ENCODE data around the gene RFFL. TPM values are rescaled to one million over a fixed set of nuclear protein-coding genes. Genes with fewer than 3 reads are reported as not detected.

Gene RFFL
- total RNA-seq, 1 experiment from 2014 or later, result 40.3 TPM

DNA sequence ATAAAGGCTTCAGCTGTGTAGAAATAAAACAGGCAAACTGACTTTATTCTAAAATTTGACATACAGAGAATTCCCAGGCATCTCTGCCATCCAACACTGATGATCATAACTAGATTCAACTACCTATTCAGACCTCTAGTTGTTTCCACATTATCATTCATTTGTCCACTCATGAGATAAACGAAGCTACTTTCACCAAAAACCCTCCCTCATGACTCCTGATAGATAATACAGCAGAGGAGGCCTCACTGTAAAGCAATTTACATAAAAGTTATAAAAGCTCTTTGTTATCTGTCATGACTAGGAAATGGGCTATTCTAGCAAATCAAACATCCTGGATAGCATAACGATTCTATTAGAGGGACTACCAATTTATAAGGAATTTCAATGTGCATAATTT lies 19.6 kb upstream of the RFFL start:
- DNase-seq (ENCODE audit: low read depth, low spot score), result no peak
- H3K9me3 ChIP-seq (ENCODE audit: control insufficient read depth in 1 of 2, insufficient read depth in 1 of 2, low read depth in 1 of 2, low read length in 2 of 2), result no peaks in the 10 kb centered on the region
- no peaks in the 10 kb centered on the region for H4K20me1 ChIP-seq (ENCODE audit: insufficient read depth)
- H3K4me1 ChIP-seq (ENCODE audit: control insufficient read depth in 1 of 2, insufficient read depth in 2 of 2, low read length in 2 of 2), result peaks cover 67 to 89% of the 10 kb centered on the region in 2 experiments
- no peaks in the 10 kb centered on the region for H3K36me3 ChIP-seq (ENCODE audit: control insufficient read depth in 1 of 2, insufficient read depth in 2 of 2, low read length in 2 of 2)
- TF ChIP-seq EGR1 (IDR thresholded peaks at IDR 0.05; ENCODE audit: low read depth) (no peak), SP1 (IDR thresholded peaks at IDR 0.05; ENCODE audit: low read depth) (no peak), POLR2A (IDR thresholded peaks at IDR 0.05; ENCODE audit: borderline replicate concordance, extremely low read depth, insufficient read depth, insufficient read length) (no peak), ZFX (IDR thresholded peaks at IDR 0.05) (no peak), ZNF274 (IDR thresholded peaks at IDR 0.05; ENCODE audit: low read depth, low read length) (no peak), ELF1 (IDR thresholded peaks at IDR 0.05; ENCODE audit: borderline replicate concordance, low read depth) (no peak), CBX3 (IDR thresholded peaks at IDR 0.05; ENCODE audit: low read depth) (no peak), TCF7L2 (IDR thresholded peaks at IDR 0.05; ENCODE audit: borderline replicate concordance, extremely low read depth, insufficient read depth, insufficient read length) (no peak), SIN3A (IDR thresholded peaks at IDR 0.05; ENCODE audit: low read depth) (no peak), YY1 (IDR thresholded peaks at IDR 0.05; ENCODE audit: extremely low read depth, insufficient replicate concordance, low read depth, low read length) (no peak), EZH2phosphoT487 (IDR thresholded peaks at IDR 0.05; ENCODE audit: borderline replicate concordance) (no peak), CEBPB (IDR thresholded peaks at IDR 0.05; ENCODE audit: low read depth) (no peak), RAD21 (IDR thresholded peaks at IDR 0.05; ENCODE audit: low read depth) (no peak)
- TF ChIP-seq, protein P1, sequence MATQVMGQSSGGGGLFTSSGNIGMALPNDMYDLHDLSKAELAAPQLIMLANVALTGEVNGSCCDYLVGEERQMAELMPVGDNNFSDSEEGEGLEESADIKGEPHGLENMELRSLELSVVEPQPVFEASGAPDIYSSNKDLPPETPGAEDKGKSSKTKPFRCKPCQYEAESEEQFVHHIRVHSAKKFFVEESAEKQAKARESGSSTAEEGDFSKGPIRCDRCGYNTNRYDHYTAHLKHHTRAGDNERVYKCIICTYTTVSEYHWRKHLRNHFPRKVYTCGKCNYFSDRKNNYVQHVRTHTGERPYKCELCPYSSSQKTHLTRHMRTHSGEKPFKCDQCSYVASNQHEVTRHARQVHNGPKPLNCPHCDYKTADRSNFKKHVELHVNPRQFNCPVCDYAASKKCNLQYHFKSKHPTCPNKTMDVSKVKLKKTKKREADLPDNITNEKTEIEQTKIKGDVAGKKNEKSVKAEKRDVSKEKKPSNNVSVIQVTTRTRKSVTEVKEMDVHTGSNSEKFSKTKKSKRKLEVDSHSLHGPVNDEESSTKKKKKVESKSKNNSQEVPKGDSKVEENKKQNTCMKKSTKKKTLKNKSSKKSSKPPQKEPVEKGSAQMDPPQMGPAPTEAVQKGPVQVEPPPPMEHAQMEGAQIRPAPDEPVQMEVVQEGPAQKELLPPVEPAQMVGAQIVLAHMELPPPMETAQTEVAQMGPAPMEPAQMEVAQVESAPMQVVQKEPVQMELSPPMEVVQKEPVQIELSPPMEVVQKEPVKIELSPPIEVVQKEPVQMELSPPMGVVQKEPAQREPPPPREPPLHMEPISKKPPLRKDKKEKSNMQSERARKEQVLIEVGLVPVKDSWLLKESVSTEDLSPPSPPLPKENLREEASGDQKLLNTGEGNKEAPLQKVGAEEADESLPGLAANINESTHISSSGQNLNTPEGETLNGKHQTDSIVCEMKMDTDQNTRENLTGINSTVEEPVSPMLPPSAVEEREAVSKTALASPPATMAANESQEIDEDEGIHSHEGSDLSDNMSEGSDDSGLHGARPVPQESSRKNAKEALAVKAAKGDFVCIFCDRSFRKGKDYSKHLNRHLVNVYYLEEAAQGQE (IDR thresholded peaks at IDR 0.05; ENCODE audit: low read depth), result no peak
- TF ChIP-seq, protein P2, sequence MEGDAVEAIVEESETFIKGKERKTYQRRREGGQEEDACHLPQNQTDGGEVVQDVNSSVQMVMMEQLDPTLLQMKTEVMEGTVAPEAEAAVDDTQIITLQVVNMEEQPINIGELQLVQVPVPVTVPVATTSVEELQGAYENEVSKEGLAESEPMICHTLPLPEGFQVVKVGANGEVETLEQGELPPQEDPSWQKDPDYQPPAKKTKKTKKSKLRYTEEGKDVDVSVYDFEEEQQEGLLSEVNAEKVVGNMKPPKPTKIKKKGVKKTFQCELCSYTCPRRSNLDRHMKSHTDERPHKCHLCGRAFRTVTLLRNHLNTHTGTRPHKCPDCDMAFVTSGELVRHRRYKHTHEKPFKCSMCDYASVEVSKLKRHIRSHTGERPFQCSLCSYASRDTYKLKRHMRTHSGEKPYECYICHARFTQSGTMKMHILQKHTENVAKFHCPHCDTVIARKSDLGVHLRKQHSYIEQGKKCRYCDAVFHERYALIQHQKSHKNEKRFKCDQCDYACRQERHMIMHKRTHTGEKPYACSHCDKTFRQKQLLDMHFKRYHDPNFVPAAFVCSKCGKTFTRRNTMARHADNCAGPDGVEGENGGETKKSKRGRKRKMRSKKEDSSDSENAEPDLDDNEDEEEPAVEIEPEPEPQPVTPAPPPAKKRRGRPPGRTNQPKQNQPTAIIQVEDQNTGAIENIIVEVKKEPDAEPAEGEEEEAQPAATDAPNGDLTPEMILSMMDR (IDR thresholded peaks at IDR 0.05 in 2 of 3, conservative IDR thresholded peaks at IDR 0.05 in 1 of 3; ENCODE audit: borderline replicate concordance in 1 of 3, insufficient read depth in 1 of 3, low read depth in 2 of 3, low read length in 2 of 3), result no peak
- TF ChIP-seq, protein P3, sequence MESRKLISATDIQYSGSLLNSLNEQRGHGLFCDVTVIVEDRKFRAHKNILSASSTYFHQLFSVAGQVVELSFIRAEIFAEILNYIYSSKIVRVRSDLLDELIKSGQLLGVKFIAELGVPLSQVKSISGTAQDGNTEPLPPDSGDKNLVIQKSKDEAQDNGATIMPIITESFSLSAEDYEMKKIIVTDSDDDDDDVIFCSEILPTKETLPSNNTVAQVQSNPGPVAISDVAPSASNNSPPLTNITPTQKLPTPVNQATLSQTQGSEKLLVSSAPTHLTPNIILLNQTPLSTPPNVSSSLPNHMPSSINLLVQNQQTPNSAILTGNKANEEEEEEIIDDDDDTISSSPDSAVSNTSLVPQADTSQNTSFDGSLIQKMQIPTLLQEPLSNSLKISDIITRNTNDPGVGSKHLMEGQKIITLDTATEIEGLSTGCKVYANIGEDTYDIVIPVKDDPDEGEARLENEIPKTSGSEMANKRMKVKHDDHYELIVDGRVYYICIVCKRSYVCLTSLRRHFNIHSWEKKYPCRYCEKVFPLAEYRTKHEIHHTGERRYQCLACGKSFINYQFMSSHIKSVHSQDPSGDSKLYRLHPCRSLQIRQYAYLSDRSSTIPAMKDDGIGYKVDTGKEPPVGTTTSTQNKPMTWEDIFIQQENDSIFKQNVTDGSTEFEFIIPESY (IDR thresholded peaks at IDR 0.05; ENCODE audit: extremely low read depth, insufficient replicate concordance, low read length), result no peak
- TF ChIP-seq, protein P4, sequence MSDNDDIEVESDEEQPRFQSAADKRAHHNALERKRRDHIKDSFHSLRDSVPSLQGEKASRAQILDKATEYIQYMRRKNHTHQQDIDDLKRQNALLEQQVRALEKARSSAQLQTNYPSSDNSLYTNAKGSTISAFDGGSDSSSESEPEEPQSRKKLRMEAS (IDR thresholded peaks at IDR 0.05), result no peak
- H3K79me2 ChIP-seq (ENCODE audit: insufficient read depth, low read length), result peaks cover 84% of the 10 kb centered on the region
- intact Hi-C loops (cut with micrococcal nuclease), result no loop called here
- no peaks in the 10 kb centered on the region for H3K27me3 ChIP-seq (ENCODE audit: insufficient read depth, low read length)
- no peak overlapping the region for H3K4me3 ChIP-seq (replicated peaks in 1 of 2; ENCODE audit: low read depth in 1 of 2, low read length in 2 of 2)
- BruUV-seq (replicated peaks), result no TSS peak
- no peak for ATAC-seq
- H3K9me2 ChIP-seq (ENCODE audit: insufficient read depth), result no peaks in the 10 kb centered on the region; the same call in 1 of the 2 replicates
- H3K27ac ChIP-seq (ENCODE audit: low read depth, low read length), result peak overlapping the region; percentile 89
- peak overlapping the region; percentile 66 for H3K4me2 ChIP-seq (ENCODE audit: low read length)
- H2AFZ ChIP-seq (ENCODE audit: low read depth, low read length, poor library complexity, severe bottlenecking), result no peak overlapping the region
- peak overlapping the region; percentile 40 for H3K9ac ChIP-seq (ENCODE audit: low read length)
- ChIA-PET POLR2A (interaction anchor here (1.9 to 3.9 kb wide), 2 partner anchors 12 to 19 kb away, joined by 7 to 17 read pairs; partner anchors contain the start of gene RFFL), CTCF (no interaction called here), RAD21 (ENCODE audit: low non-redundant PET in 1 of 2, low total read pairs in 2 of 2, uncharacterized antibody in 2 of 2, unreplicated experiment in 2 of 2) (no interaction called here)

Measured in HCT116 (cell line).